Thyroid gland (tissue), 4 donors: Measurements from ENCODE around the gene LDLRAD3.

Source experiments
- CTCF ChIP-seq, 6 experiments: fragments of 200-600 bp in 3 of 6; fragments of 450-650 bp in 3 of 6; sonication (generic) in 3 of 6; IDR thresholded peaks; one replicate each; pipeline ENCODE4 v1.5.1; 2016 to 2019; ENCODE audit warnings: antibody characterized with exemption in 6 of 6, mild to moderate bottlenecking in 2 of 6, inconsistent platforms in 1 of 6, moderate library complexity in 1 of 6
- POLR2A ChIP-seq, 2 donors: fragments of 450-650 bp; IDR thresholded peaks; one replicate each; pipeline ENCODE4 v1.6.1; 2017; ENCODE audit warnings: antibody characterized with exemption in 2 of 2, mild to moderate bottlenecking in 2 of 2, moderate library complexity in 1 of 2

- TF ChIP-seq POLR2A (IDR thresholded peaks at IDR 0.05) (no peak), CTCF (IDR thresholded peaks at IDR 0.05) (no peak)
These were observed 95.6 kb downstream of the LDLRAD3 start for GRCh38 chr11:36039471-36039870.
